ENCODE measurements around the gene SPOCK1. TPM values are rescaled to one million over a fixed set of nuclear protein-coding genes. Genes with fewer than 3 reads are reported as not detected.

The SPOCK1 gene
- total and polyA plus RNA-seq, 2 of the 4 experiments (the other 2 are of a cell fraction) = 5.0 to 20.3 TPM

- no peak overlapping the region for H2BK20ac ChIP-seq (ENCODE audit: low read depth, low read length)
- H3K14ac ChIP-seq (replicated peaks; ENCODE audit: low read depth, low read length) = no peak overlapping the region
- H3K9me1 ChIP-seq (ENCODE audit: insufficient read depth, low read length) = no peaks in the 10 kb centered on the region
- no peak overlapping the region for H2AK5ac ChIP-seq (ENCODE audit: low read depth, low read length)
- H3K4ac ChIP-seq (ENCODE audit: low read depth, low read length) = no peak overlapping the region
- H3K56ac ChIP-seq (ENCODE audit: extremely low read depth, insufficient read depth, low read length) = no peak overlapping the region
- no peak overlapping the region for H3K18ac ChIP-seq (ENCODE audit: low read depth, low read length)
- H3K4me1 ChIP-seq (ENCODE audit: control insufficient read depth, insufficient read depth, low read length) = no peaks in the 10 kb centered on the region
- no peak overlapping the region for H2BK15ac ChIP-seq (ENCODE audit: low read depth, low read length)
- no peak overlapping the region for H2AFZ ChIP-seq (replicated peaks; ENCODE audit: low read length, poor library complexity)
- H4K8ac ChIP-seq (ENCODE audit: low read depth in 2 of 2, low read length in 2 of 2) = no peak overlapping the region
- H3K9ac ChIP-seq (ENCODE audit: low read depth, low read length) = no peak overlapping the region
- dilution Hi-C loops (cut with HindIII; ENCODE audit: low sequenced_read_pairs, unreplicated experiment) (no loop called here), in situ Hi-C loops (cut with MboI; ENCODE audit: low sequenced_read_pairs) (no loop called here), intact Hi-C loops (cut with micrococcal nuclease) (no loop called here)
- ChIA-PET CTCF (no interaction called here), POLR2A (ENCODE audit: unreplicated experiment) (no interaction called here)
- DNase-seq (no peak), ATAC-seq (ENCODE audit: low read depth) (no peak)
- no peak overlapping the region for H2BK5ac ChIP-seq (ENCODE audit: low read depth, low read length, poor library complexity, severe bottlenecking)
- no peak overlapping the region for H3K4me3 ChIP-seq (ENCODE audit: insufficient read depth, low read depth, low read length)
- BruUV-seq (replicated peaks) = no TSS peak
- no CpG with 5 or more reads among the region's 5 CpGs for WGBS, 2 experiments (ENCODE audit: extremely low coverage in 2 of 2, insufficient read length in 1 of 2)
- H3K4me2 ChIP-seq (ENCODE audit: low read depth, low read length) = no peak overlapping the region
- H3K27me3 ChIP-seq (ENCODE audit: control insufficient read depth, insufficient read depth, low read length) = no peaks in the 10 kb centered on the region
- H3K27ac ChIP-seq (ENCODE audit: insufficient read depth, low read length) = no peak overlapping the region
- H4K5ac ChIP-seq (ENCODE audit: low read depth, low read length) = no peak overlapping the region
- H3K23ac ChIP-seq (ENCODE audit: low read depth, low read length) = no peak overlapping the region
- no peak overlapping the region for H4K91ac ChIP-seq (ENCODE audit: insufficient read depth, low read depth, low read length)
- no peak overlapping the region for H2AK9ac ChIP-seq (replicated peaks; ENCODE audit: low read depth, low read length, poor library complexity)
- no peaks in the 10 kb centered on the region for H4K20me1 ChIP-seq (ENCODE audit: insufficient read depth, low read length)
- H3K9me3 ChIP-seq (ENCODE audit: control insufficient read depth, insufficient read depth, low read length) = no peaks in the 10 kb centered on the region
- TF ChIP-seq USF2 (IDR thresholded peaks at IDR 0.05; ENCODE audit: low read depth, low read length) (no peak), BHLHE40 (IDR thresholded peaks at IDR 0.05; ENCODE audit: low read depth, low read length) (no peak), CEBPB (IDR thresholded peaks at IDR 0.05; ENCODE audit: low read depth, low read length) (no peak), RAD21 (IDR thresholded peaks at IDR 0.05; ENCODE audit: low read length) (no peak), MXI1 (IDR thresholded peaks at IDR 0.05; ENCODE audit: borderline replicate concordance, low read depth, low read length) (no peak)
- TF ChIP-seq, protein P1, sequence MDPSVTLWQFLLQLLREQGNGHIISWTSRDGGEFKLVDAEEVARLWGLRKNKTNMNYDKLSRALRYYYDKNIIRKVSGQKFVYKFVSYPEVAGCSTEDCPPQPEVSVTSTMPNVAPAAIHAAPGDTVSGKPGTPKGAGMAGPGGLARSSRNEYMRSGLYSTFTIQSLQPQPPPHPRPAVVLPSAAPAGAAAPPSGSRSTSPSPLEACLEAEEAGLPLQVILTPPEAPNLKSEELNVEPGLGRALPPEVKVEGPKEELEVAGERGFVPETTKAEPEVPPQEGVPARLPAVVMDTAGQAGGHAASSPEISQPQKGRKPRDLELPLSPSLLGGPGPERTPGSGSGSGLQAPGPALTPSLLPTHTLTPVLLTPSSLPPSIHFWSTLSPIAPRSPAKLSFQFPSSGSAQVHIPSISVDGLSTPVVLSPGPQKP (IDR thresholded peaks at IDR 0.05; ENCODE audit: borderline replicate concordance, low read depth, low read length) = no peak
- no peak overlapping the region for H2BK120ac ChIP-seq (ENCODE audit: low read depth, low read length)
- H3K79me1 ChIP-seq (ENCODE audit: low read depth in 1 of 2, low read length in 2 of 2) = no peaks in the 10 kb centered on the region
- no peaks in the 10 kb centered on the region for H3K36me3 ChIP-seq (ENCODE audit: control insufficient read depth, insufficient read depth, low read length)
These were observed 262.1 kb downstream of the SPOCK1 start for GRCh38 chr5:137236849-137237507.

Data from IMR-90 (cell line).